Measurements from ENCODE around the gene DDT.
"Not testable (repeated sequence)": the region's sequence is repeated elsewhere in the genome, so short reads cannot be mapped to it uniquely, and the experiment has no call there.

GRCh38 chr22:23953485-23953884 is 20.8 kb downstream of the DDT start:
- not testable (repeated sequence) for TF ChIP-seq POLR2A, CTCF (IDR thresholded peaks at IDR 0.05)
